Adrenal gland (tissue), 12 donors: ENCODE results near the gene OLAH. TPM values are rescaled to one million over a fixed set of nuclear protein-coding genes. Genes with fewer than 3 reads are reported as not detected.

Source experiments
- DNase-seq, 7 donors: peaks; one replicate each; pipeline ENCODE4 v3.0.0-alpha.2; 2019 to 2020
- H3K27ac ChIP-seq, 5 donors: fragments of 200-600 bp; sonication (generic) in 4 of 5; 1 replicate in 3 of 5; 2 replicates in 2 of 5; pipeline versions ENCODE4 v1.5.1 to v1.8.0; 2016 to 2020; ENCODE audit warnings: mild to moderate bottlenecking in 1 of 5
- H3K27me3 ChIP-seq: fragments of 200-600 bp; 2 replicates; pipeline ENCODE4 v1.8.0; 2021
- H3K36me3 ChIP-seq, 2 donors: fragments of 200-600 bp; replicated peaks in 1 of 2; 1 replicate in 1 of 2; 2 replicates in 1 of 2; pipeline versions ENCODE4 v1.5.1 to v1.8.0; 2018 to 2022
- H3K4me1 ChIP-seq, 2 donors: fragments of 200-600 bp; replicated peaks in 1 of 2; 1 replicate in 1 of 2; 2 replicates in 1 of 2; pipeline versions ENCODE4 v1.5.1 to v1.8.0; 2018 to 2021
- H3K4me3 ChIP-seq, 4 donors: fragments of 200-600 bp; sonication (generic) in 3 of 4; one replicate each; pipeline ENCODE4 v1.5.1; 2016 to 2018
- H3K9me3 ChIP-seq, 3 donors: fragments of 200-600 bp; sonication (generic) in 1 of 3; replicated peaks in 1 of 3; 1 replicate in 2 of 3; 2 replicates in 1 of 3; pipeline versions ENCODE4 v1.5.1 to v1.8.0; 2016 to 2021
- CTCF ChIP-seq, 6 experiments: fragments of 450-650 bp in 4 of 6; fragments of 200-600 bp in 2 of 6; sonication (generic) in 1 of 6; IDR thresholded peaks; 1 replicate in 5 of 6; 2 replicates in 1 of 6; pipeline versions ENCODE4 v1.5.1 to v1.8.0; 2016 to 2021; ENCODE audit warnings: antibody characterized with exemption in 6 of 6, mild to moderate bottlenecking in 2 of 6, moderate library complexity in 1 of 6
- POLR2A ChIP-seq, 2 donors: fragments of 450-650 bp; IDR thresholded peaks; one replicate each; pipeline ENCODE4 v1.6.1; 2017; ENCODE audit warnings: antibody characterized with exemption in 2 of 2, mild to moderate bottlenecking in 2 of 2, moderate library complexity in 1 of 2
- WGBS, 4 donors: extraction: QIAGEN DNeasy Blood & Tissue Kit in 2 of 4; methylation state at CpG; one replicate each; pipeline versions ENCODE4 v1.1.5 to v1.1.7; 2013 to 2017; 5-methylcytosine and 5-hydroxymethylcytosine counted together
- intact Hi-C, 2 donors: fragments of 100-400 bp; cut with DNase I; formaldehyde crosslinking; loops; one replicate each; pipeline versions ENCODE4 v1.14.1 to v1.15.0; 2022 to 2023
- polyA plus RNA-seq, 3 donors: library from polyadenylated mRNA; stranded (reverse); fragments of 200-250 nt in 2 of 3; fragments of 350-450 nt in 1 of 3; fragmentation: Illumina TruSeq in 1 of 3; extraction: RNeasy Lipid Tissue Mini Kit (QIAGEN cat#74804) in 1 of 3; gene quantifications; one replicate each; pipeline ENCODE4 v1.2.3, GENCODE V29; 2013 to 2014
- total RNA-seq, 9 donors: library from RNA; depleted of rRNA in 4 of 9; stranded (reverse); fragments of >200 nt in 4 of 9; fragments of 120-200 nt in 1 of 9; fragmentation: NEBNext Ultra II Directional in 1 of 9; extraction: Animal tissue kit (Norgen Biotek cat#: 25700) in 1 of 9; gene quantifications; one replicate each; pipeline versions ENCODE4 v1.1.0 to v1.2.4, GENCODE V29; 2013 to 2023
- donor health status: healthy with polysubstance abuse.
- donor health status: Bipolar disorder and iron deficiency.
- donor health status: DM: yes; HTN: yes; CAD: no.
- donor health status: DM: no; HTN: no; CAD: no.
- donor health status: DM: no; HTN: no; CAD: no.
- donor health status: DM: yes; HTN: yes; CAD: no.

The OLAH gene
- total and polyA plus RNA-seq, 12 donors, result 0.18 to 2.8 (median 0.68) TPM

GRCh38 chr10:15091418-15091817, 47.7 kb downstream of the OLAH start:
- no peak for DNase-seq
- WGBS, 4 donors, result 71 to 87% (median 83%) methylated on average over 5 of the region's 5 CpGs
- TF ChIP-seq POLR2A (IDR thresholded peaks at IDR 0.05) (no peak), CTCF (IDR thresholded peaks at IDR 0.05) (no peak)
- Histone ChIP-seq H3K36me3 (no peaks in the 10 kb centered on the region), H3K9me3 (no peaks in the 10 kb centered on the region), H3K4me1 (peaks cover 0 to 8% of the 10 kb centered on the region in 2 donors), H3K27me3 (no peaks in the 10 kb centered on the region), H3K4me3 (no peak overlapping the region), H3K27ac (no peak overlapping the region)
- intact Hi-C loops, result loop anchor here in 1 of 2 donors (5.0 kb wide), 1 partner anchor 139 kb away; the partner anchor contains the start of gene DCLRE1C

- TF ChIP-seq POLR2A (IDR thresholded peaks at IDR 0.05) (no peak), CTCF (IDR thresholded peaks at IDR 0.05) (no peak)
- H3K9me3 ChIP-seq, result no peaks in the 10 kb centered on the region
- H3K27me3 ChIP-seq, result no peaks in the 10 kb centered on the region
- 82 to 89% (median 89%) methylated on average over 11 to 16 of the region's 16 CpGs for whole genome bisulfite sequencing, 4 donors
- no peak overlapping the region for H3K27ac ChIP-seq
- H3K36me3 ChIP-seq, result no peaks in the 10 kb centered on the region
- peaks cover under 1 to 13% of the 10 kb centered on the region in 2 donors for H3K4me1 ChIP-seq
- no peak for DNase-seq
- intact Hi-C loops, result loop anchor here in 1 of 2 donors (5.0 kb wide), 1 partner anchor 141 kb away; the partner anchor contains the start of gene DCLRE1C
- no peak overlapping the region for H3K4me3 ChIP-seq
These were observed 49.2 kb downstream of the OLAH start for GRCh38 chr10:15092855-15093408.

- peak in 1 of 7 donors; percentile 15 for DNase-seq
- Histone ChIP-seq H3K27ac (peak overlapping the region in 4 of 5 donors; percentile 92 to 96 (median 95)), H3K4me1 (peaks cover 9 to 29% of the 10 kb centered on the region in 2 donors), H3K36me3 (no peaks in the 10 kb centered on the region), H3K27me3 (no peaks in the 10 kb centered on the region), H3K4me3 (peak overlapping the region in 3 of 4 donors; percentile 79 to 98 (median 93)), H3K9me3 (no peaks in the 10 kb centered on the region)
- WGBS, 4 donors, result 0 to 3% (median 1%) methylated on average over 10 to 11 of the region's 11 CpGs
- intact Hi-C loops, result no loop called here
- TF ChIP-seq POLR2A (IDR thresholded peaks at IDR 0.05) (no peak), CTCF (IDR thresholded peaks at IDR 0.05) (no peak)
These were observed 52.9 kb downstream of the OLAH start for GRCh38 chr10:15096661-15097010.

GRCh38 chr10:15097011-15097812, 53.5 kb downstream of the OLAH start, which contains the start of gene RPP38:
Gene RPP38, plus strand, starts transcription at chr10:15097355. Its CDS starts 5,960 bp downstream, at chr10:15103315.
- peaks cover 0 to under 1% of the 10 kb centered on the region in 2 donors for H3K36me3 ChIP-seq

More at GRCh38 chr10:15097011-15097812, 53.5 kb downstream of the OLAH start, which contains the start of gene RPP38:
- H3K9me3 ChIP-seq, result no peaks in the 10 kb centered on the region
- WGBS, 4 donors, result 0 to 1% (median 0%) methylated on average over 11 to 84 of the region's 84 CpGs
- intact Hi-C loops, result no loop called here
- H3K4me3 ChIP-seq, result peak within 1 kb of the TSS; percentile 31 to 98 (median 86)
- TF ChIP-seq CTCF (IDR thresholded peaks at IDR 0.05), result no peak
- TF ChIP-seq POLR2A (IDR thresholded peaks at IDR 0.05), result peak in 1 of 2 donors; percentile 70
- peaks cover 9 to 29% of the 10 kb centered on the region in 2 donors for H3K4me1 ChIP-seq
- H3K27me3 ChIP-seq, result no peaks in the 10 kb centered on the region
- DNase-seq, result peak; percentile 97 to 99 (median 98)
- peak within 1 kb of the TSS; percentile 92 to 99 (median 95) for H3K27ac ChIP-seq
